HG03135 (cell line): ENCODE data around the gene ZNF674.

Experiments
- ATAC-seq: cut with Tn5 transposase; IDR thresholded peaks from one replicate; pipeline ENCODE4 v1.9.1; 2021; ENCODE audit warnings: mild to moderate bottlenecking, moderate library complexity; ENCODE audit not compliant: unreplicated experiment

ZNF674 gene

DNA sequence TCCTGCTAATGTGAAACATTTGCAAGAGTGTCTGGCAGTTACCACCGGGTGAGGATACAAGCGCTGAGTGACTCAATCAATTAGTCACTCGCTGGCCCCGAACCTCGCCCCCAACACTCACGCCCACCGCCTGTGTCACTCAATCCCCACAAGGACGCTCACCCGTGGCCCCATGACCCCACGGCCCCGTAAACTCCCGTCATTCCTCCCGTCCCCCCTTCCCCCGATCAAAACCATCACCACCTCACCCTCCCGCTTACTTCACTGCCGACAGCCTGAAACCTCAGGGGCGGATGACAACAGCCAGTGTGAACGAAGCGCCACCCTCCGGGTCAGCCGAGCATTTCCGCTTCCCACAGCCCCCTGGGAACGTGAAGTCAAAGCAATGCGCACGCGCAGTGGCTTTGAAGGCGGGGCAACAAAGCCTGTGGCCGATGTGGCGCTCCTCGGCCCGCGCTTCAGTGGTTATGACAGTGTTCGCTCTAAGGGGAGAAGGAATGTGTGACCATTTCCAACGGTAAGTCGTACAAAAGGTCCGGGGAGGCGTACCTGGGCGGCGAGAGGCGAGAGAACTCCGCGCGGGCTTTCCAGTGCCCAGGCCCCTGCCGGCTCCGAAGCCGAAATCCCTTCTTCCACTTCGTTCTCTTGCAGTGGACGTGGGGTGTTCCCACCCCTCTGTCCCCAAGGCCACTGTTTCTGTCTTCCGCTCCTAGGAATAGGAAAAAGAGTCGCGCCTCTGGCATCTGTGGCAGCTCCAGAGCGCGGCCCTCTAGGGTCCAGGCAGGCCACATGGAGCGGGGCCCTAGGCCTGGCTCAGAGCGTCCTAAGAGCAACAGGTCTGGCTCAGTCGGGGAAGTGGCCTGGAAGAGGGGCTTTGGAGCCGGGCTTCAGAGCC is at the start of gene ZNF674:
Gene ZNF674, minus strand, starts transcription at position 311 of the 895 bp plus-strand sequence. CDS start 3,334 bp downstream, outside the sequence.
- ATAC-seq, result peak; percentile 77

DNA sequence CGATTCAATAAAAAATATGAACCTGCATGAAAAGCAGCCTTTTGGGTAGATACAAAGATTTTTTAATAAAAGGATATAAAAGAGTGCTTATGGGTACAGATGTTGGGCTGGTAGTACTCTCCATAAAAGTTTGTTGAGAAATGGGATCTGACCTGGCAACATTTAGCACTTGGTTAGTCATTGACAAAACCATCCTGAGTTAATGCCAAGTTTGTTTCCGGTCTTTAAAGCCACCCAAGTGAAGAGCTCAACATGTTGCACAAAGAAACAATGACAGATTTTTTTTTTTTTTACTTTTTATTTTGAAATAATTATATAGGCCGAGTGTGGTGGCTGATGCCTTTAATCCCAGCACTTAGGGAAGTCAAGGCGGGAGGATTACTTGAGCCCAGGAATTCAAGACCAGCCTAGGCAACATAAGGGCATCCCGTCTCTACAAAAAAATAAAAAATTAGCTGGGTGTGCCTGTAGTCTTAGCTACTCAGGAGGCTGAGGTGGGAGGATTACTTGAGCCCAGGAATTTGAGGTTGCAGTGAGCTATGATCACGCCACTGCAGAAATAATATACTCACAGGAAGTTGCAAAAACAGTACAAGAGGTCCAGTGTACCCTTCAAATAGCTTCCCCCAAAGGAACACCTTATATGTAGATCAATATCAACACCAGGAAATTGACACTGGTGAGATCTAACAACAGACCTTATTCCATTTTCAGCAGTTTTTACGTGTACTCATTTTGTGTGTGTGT is 44.9 kb upstream of the ZNF674 start:
- ATAC-seq, result no peak

DNA sequence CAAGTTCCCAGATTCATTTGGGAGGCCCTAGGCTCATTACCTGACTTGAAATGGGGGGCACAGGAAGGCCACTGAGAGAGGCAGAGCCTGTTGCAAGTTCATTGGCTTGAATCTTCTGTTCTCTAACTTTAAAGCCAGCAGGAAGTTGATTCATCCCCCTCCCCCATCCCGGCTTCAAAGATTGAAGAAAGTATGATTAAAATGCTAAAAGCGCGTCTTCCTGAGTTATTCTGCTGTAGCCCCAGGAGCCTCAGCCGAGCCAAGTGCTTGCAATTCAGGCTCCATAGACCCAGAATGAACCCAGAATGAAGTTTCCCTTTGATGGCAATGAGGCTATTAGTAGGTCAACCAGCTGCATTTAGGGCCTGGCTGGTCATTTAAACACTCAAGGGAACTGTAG is 43.0 kb upstream of the ZNF674 start:
- ATAC-seq, result no peak

- no peak for ATAC-seq
Measured at GRCh38 chrX:46587753-46588171, 42.5 kb upstream of the ZNF674 start.

GRCh38 chrX:46587158-46587557 is 41.9 kb upstream of the ZNF674 start:
- peak; percentile 66 for ATAC-seq

DNA sequence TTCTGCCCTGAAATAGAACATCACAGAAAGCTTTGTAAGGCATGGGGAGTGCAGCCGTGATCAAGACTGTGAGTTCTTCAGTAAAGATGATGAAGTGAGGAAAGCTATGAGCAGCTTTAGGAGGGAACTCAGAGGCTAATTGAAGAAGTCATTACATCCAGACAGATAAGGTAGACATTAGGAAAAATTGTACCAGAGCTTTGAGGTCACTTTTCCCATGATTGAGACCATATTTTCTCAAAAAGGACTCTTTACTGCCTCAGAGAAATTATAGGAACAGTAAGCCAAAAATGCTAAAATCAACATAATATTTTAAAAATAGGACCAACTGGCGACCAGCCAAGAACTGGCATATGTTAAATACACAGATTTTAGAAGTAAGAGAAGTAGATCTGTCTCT is 39.5 kb upstream of the ZNF674 start:
- ATAC-seq, result no peak

DNA sequence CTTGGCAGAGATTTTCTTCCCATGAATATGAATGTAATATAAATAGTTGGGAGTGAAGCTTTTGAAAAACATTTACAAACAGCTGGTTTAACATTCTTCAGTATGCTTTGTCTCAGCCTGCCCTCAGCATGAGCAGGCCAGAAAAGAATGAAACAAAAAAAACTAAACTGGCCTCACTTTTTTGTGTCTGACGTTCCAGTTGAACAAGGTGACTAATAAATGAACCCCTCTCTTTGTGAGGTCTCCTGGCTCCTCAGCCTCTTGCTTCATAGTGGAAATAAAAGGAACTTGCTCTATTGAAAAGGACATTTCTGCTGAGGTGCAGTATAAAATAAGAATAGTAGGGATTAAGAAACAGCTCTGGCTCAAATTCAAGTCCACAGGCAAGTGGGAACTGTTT is 37.7 kb upstream of the ZNF674 start:
- ATAC-seq, result no peak

DNA sequence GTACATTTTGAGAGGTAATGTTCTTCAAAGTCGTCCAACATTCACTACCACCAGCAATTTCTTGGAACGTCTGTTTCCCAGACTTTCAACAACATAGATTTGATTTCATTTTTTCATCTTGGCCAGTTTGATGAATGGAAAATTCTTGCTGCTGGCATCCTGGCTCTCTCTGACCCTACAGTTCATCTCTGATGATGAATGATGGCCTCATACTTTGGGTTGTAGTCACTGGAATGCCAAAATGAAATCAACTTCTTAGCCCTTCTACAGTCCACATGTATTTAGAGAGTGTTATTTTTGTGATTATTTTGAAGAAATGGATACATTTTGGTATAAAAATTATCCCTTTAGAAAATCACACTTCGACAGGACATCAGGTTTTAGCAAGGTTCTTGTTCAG is 37.1 kb upstream of the ZNF674 start:
- ATAC-seq, result no peak

- ATAC-seq, result no peak
Measured at GRCh38 chrX:46580613-46581012, 35.4 kb upstream of the ZNF674 start.

DNA sequence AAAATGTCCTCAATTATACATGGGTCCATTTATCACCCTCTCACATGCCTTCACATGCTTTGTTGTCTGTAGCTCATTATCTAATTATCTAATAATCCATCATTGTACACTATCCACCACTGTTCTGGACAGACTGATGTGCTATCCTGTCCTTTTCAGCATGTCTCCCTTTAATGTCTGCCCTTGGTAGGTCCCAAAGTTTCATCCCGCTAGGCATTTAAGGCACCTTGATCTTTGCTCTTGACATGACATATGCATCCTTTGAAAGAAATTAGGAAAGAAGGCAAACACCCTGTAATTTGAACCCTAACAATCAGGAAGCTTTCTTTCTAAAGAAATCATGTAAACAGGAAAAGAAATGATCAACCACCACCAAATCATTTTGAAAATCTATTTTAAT is 34.0 kb upstream of the ZNF674 start:
- ATAC-seq, result no peak

GRCh38 chrX:46577221-46578005 is 32.2 kb upstream of the ZNF674 start:
- ATAC-seq, result no peak

DNA sequence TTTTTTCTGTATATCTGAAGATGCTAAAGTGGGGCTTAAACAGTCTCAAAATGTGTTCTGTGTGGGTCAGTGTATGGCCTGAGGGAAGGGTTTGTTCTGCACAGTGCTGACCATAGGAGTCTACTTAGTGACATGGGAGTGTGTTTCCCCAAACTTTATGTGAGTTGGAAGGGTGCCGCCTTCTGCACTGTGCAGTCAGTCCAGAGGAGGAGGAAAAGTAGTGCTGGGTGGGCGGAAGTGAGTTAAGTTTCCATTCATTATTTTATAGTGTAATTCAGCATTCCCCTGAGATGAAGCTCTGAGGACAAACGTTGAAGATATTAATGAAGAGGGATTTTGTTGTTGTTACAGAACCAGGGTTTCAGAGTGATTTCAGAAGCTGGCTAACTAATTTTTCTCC is 31.2 kb upstream of the ZNF674 start:
- no peak for ATAC-seq

DNA sequence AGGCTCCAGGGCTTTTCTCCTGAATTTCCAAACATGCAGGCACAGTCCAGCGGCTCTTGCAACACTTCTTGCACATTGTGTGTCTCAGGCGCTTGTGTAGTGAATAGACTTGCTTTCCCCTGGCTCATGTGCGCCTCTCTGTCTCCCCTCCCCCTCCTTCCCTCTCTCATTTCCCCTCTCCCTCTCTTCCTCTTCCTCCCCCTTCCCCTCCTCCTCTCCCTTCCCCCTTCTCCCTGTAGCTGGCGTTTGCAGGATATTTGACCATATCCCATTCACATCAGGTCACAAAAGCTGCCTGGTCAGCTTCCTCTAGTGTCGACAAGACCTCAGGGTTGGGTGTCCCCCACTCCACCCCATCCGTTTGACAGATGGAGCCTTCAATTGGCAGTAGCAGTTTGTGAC is 30.8 kb upstream of the ZNF674 start:
- ATAC-seq, result no peak

GRCh38 chrX:46575586-46575985 is 30.4 kb upstream of the ZNF674 start:
- no peak for ATAC-seq

DNA sequence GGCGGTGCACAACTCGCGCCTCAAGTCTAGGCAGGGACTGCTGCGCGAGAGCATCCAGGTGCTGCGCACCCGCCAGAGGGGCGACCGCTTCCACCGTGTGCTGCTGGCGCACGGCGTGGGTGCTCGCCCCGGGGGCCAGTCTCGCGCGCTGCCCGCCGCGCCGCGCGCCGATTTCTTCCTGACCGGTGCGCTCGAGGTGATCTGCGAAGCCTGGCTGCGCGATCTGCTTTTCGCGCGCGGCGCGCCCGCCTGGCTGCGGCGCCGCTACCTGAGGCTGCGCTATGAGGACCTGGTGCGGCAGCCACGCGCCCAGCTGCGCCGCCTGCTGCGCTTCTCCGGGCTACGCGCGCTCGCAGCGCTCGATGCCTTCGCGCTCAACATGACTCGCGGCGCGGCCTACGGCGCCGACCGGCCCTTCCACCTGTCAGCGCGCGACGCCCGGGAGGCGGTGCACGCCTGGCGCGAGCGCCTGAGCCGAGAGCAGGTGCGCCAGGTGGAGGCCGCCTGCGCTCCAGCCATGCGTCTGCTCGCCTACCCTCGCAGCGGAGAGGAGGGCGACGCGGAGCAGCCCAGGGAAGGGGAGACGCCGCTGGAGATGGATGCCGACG is 29.7 kb upstream of the ZNF674 start:
- peak; percentile 15 for ATAC-seq

GRCh38 chrX:46573892-46574773 is 28.9 kb upstream of the ZNF674 start:
- peak; percentile 40 for ATAC-seq

DNA sequence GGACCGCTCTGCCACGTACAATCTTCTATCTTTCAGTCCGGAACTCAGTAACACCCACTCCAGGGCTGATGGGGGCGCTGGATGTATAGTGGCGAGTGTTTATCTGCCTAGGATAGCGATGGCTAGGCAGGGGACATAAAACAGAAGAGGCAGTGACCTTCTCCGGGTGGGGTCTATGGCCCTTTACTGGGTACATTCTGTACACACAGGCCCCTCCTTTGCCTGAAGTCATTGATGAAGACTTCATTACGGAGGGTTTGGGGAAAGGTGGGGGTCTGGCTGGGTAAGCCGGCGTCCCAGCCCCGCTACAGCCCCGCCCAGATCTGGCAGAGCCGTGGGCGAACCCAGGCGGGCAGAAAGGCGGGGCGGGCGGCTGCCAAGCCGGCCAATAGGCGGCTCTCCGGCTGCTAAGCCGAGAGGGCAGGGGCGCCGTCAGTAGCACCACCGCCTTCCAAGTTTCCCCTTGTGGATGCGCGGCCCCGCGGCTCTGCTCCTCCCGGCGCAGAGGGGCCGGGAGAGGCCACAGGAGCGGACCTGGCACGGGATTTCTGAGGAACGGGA is 28.2 kb upstream of the ZNF674 start, which contains the start of gene CHST7:
Gene CHST7, plus strand, starts transcription at position 435 of the 561 bp plus-strand sequence. CDS start 167 bp downstream, outside the sequence.
- ATAC-seq, result peak; percentile 35

DNA sequence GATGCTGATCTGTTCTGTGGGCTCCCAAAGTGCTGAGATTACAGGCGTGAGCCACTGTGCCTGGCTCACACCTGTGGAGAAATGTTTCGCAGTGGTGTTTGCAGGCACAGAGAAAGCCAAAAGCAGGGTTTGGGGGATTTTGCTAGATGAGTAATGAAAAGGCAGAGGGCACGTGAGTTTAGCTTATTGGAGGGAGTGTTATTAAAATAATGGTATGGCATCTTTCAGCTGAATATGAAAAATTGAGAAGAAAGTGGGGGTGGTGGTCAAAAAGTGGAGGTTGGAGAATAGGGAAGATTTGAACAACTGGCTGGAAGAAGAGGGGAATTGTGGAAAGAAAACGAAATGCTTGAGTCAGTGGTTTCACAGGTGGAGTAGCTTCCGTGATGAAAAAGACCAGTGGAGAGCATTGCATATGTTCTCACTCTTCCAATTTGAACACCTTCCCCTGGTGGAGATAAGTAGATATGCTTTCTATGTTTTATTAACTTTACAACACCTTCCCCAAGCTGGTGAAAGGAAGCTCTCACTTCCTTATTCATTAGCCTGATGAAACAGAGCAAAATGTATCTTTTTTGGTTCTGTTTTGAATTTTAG is 27.2 kb upstream of the ZNF674 start:
- ATAC-seq, result peak; percentile 46
